Measurements from ENCODE around the gene TBC1D9B. TPM values are rescaled to one million over a fixed set of nuclear protein-coding genes. Genes with fewer than 3 reads are reported as not detected.

The TBC1D9B gene
- total RNA-seq, 1 donor from 2014 or later: 65.8 TPM

DNA sequence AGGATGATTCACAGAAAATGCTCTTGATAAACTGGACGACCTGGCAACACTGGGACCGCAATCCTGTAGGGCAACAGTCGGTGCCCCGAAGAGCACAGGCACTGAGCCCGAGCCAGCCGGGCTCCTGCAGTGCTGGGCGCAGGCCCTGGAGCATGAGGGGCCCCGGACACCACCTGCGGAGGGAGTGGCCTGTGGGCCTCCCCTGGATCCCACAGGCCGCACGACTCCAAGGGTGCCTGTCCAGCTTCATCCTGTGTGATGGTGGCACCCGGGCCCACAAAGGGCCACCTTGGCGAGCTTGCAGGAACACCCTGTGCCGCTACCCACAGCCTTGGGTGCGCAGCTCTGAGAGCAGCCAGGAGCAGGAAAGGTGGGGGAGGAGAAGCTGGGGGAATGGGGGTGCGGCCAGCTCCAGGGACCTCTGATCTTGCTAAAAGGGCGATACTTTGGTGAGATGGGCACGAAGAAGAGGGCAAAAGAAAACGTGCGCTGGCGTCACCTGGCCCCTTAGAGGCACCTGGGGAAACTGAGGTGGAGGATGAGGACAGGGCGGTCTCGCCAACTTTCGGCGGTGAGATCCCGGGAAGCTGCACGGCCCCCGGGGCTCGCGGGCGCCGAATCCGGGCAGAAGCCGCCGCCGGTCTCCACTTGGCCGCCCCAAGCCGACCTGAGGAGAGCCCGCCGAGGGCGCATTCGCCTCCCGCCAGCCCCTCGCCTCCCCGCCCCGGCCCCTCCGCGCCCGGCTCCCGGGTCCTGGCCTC is 722 bp downstream of the TBC1D9B start:
- DNase-seq: peak; percentile 13

DNA sequence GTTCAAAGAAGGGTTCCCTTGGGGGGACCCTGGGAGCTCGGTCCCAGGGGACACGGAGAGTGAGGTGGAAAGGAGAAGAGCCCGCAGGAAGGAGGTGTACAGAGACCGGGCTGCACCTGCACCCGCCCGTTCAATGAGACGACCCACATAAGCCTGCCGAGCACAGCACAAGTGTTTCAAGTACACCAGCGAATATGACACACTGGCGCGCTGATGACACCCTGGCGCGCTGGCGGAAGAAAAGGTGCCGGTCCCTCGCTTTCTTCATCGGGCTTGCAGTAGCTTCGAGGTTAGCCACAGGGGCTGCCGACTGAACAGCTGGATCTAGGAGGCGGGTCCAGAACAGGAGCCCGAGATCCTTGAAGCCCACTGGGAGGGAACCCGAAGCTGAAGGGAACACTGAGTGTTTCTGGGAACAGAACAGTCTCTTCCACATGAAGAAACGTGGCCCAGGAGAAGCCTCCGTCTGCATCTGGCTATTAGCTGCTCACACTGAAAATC is 1.4 kb downstream of the TBC1D9B start:
- no peak for DNase-seq

DNA sequence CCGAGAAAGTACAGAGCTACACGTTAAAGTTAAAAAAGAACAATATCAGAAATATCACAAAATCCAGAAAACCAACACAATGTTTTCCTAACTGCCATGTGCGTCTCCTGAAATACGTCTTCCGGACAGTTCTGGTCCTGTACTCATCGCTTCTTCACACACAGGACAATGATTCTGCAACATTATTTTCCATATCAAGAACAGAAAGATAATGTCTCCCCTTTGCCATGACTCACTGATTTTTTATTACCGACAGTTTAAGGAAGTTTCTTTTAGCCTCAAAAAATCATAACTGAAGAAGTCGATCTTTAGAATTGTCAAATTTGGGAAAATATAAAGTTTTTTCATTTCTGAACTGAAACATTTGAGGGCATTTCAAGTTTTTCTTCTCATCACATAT is 2.5 kb downstream of the TBC1D9B start:
- DNase-seq: no peak

DNA sequence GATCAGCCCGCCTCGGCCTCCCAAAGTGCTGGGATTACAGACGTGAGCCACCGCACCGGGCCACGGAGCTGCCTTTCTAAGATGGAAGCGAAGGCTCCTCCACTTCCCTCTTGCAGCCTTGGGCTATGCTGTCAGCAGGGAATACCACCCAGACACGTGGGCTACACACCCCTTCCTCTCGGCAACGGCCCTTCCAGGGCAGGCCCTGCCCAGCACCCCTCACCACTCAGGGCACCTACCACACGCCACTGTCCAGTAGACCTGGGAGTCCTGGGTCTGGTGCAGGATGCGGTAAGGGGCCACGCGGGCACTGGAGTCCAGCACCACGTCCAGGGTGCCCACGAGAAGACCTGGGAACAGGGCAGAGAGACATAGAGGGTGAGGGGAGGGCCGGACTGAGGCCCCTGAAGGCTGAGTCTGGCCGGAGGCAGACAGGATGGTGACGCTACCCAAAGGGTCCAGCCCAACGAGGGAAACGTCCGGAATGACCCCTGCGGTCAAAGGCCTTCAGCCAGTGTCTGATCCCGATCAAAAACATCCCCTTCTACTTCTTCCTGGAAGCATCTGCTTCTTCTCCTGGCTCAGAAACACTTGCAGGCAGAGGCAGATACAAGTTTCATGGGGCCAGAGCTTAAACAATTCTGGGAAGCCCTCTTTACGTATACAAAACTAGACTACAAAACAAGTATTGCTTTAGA is 3.1 kb downstream of the TBC1D9B start:
- no peak for DNase-seq

DNA sequence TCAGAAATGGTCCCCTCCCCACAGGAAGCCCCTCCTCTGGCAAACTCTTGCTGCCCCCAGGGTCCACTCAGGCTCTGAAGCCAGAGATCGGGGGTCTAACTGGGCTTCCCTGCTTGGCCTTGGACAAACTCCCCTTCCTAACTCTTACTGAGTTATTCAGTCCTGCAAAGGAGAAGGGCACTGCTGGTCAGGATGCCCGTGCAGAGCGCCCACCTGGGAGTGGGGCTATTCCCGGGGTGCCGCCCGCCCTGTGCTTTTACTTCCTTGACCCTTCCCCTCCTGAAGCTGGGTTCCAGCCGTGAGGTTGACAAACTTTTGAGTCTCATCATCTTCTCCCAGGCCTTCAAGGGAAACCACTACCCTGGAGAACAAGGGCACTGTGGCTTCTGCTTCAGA is 4.9 kb downstream of the TBC1D9B start:
- no peak for DNase-seq

DNA sequence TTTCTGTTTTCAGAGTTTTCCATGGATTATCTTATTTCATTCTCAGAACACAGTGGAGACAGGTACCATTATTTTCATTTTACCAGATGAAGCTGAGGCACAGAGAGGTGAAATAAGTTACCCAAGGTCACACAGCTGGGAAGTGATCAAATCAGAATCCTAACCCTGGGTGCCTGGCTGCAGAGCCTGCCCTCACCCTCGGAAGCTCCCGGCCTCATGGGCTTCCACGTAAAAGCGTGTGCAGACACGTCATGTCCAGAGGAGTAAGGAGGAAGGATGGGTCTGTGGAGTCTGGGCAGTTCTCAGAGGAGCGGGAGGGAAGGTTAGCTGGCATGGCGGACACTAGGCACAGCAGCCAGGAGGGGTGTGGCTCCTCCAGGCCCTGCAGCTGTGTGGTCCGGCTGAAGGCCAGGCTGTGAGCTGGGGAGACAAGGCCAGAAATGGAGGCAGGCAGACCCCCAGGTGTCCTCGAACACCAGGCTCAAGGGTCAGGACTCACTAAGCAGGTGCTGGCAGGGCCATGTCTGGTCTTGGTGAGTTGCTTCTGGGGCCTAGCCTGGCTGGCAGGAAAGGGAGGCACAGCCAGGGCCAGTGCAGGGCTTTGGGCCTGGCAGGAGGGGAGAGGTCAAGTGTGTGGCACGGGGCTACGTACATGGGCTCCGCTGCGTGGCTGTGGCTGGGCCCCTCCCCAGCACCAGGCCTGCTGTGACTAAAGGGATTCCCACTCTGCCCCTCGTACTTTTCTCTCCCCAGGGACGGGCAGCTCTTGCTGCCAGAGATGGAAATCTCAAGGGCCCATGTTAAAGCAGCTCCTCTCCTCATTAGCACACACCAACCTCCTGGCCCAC is 5.6 kb downstream of the TBC1D9B start:
- no peak for DNase-seq

DNA sequence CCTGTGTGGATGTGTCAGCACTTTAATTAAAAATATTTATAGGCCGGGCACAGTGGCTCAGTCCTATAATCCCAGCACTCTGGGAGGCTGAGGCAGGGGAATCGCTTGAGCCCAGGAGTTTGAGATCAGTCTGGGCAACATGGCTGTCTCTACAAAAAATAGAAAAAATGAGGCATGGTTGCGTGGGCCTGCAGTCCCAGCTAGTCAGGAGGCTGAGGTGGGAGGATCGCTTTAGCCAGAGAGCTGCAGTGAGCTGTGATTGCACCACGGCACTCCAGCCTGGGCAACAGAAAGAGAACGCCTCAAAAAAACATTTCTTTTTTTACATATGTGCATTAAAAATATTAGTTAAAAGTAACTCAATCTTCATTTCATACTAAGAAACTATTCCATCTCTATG is 6.2 kb downstream of the TBC1D9B start:
- no peak for DNase-seq

DNA sequence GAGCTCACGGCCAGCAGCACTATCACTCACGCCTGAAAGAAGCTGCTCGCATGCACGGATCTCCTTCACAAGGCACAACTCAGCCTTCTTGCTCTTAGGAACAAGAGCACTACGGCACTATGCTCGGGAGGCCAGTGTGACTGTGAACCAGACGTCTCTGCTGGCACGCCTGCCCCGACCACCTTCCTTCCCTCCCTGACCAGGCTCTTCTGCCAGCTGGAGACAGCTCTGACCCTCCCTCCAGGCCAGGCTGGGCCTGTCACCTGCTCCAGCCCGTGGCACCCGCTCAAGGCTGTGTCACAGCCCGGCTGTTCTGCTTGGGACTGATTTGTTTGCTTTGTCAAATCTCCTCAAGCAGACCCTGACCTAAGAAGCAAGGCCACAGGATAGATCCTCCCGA is 7.0 kb downstream of the TBC1D9B start:
- peak; percentile 49 for DNase-seq

DNA sequence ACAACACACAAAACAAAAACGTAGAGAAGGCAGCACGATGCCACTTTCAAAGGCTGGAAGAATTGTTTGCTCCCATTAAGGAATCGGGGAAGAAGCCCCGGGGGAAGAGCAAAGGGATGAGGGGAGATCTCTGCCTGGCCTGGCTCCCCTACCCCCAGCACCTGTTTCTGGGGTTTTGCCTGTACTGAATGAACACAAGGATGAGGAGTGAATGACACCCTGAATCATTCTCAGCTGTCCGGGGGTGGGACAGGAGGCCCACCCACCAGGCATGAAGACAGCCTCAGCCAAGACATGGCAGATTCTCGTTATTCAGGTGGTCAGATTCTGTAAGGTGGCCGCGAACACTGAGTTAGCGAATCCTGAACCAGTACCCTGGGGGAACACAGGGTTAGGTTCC is 7.5 kb downstream of the TBC1D9B start:
- DNase-seq: no peak

DNA sequence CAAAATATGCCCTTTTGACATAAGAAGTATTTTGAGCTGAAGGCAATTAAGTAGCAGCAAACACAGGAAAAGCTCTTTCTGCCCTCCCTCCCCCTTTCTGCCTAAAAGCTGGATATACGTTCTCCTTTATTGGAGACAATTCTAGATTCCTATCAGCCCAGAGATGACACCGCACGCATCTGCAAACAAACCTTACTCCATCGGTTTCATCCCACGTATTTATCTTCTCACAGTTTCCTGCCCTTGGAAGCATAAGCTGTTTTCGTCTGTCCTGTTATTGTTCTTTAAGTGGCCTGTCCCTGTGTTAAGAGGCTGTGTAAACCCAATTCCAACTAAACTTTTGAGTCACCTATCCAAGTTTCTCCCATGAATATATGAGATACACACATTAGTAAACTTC is 11.8 kb downstream of the TBC1D9B start:
- no peak for DNase-seq

DNA sequence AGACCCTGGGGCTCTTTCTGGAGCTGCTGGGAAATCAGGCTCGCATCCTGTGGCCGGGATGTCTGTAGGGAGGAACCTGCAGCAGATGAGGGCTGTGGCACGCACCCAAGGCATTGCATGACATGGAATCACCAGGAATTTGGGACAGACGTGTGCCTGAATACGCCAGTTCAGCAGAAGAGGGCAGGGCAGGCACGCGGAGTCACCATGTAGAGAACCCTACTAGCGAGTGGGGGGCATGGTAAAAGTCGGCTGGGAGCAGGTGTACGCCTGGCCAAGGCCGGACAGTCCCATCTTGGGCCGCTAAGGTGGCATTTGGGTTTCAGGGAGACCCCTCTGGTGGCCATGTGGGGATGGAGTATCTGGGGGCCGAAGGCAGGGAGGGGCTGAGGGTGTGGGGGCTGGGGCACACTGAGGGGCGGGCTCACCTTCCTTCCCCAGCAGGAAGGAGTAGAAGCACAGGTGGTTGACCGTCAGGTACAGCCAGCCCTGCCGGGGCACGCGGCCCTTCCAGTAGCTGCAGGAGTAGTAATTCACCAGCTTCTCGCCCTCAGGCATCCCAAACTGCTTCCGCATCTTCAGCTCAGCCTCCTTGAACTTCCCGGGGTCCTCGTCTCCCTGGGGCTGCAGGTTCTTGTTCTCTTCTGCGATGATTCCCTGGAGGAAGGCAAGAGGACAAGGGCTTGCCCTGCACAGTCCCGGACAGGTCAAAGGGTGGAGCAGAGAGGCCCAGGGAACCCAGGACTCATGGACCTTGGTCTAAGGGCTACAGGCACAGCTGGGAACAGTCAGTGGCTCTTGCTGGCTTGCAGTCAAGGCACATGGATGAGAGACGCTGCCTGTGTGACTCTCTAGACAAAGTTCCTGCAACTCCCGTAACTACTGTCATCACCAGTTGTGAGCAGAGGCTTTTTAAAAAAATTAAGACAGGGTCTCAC is 13.5 kb downstream of the TBC1D9B start:
- DNase-seq: no peak

DNA sequence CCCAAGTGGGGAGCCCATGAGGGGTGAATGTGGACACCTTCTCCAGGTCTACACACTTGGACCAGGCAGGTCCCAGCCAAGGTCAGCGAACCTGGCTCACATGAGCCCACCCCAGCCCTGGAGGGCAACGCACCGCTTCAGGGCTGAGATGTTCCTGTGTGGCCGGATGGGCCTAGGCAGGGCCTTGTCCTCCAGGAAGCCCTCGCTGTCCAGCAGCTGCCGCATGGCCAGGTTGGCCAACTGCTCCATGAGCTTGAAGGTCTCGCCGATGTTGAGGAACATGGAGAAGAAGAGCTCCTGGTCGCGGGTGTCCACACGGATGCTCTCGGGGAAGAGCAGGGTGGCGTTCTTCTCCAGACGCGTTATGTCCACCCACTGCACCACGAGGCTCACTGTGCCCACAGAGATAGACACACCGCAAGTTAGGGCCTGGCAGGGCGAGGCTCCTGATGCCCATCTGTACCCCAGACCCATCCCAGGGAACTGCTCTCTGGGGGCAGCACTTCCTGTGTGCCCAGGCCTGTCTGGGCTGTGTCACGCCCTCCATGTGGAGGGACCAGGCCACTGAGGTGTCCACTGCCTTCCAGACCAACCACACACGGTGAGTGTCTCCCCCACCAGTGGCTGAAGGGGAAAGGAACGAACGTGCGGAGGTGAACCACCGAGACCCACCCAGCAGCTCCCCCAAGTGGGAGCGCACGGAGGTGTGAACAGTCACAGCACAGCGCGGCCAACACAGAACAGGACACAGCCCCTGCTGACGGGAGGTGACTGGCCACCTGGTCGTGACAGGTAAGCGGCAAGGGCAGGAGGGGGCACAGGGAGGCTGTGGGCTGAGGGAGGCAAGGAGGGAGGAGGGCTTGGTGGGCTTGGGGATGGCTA is 14.4 kb downstream of the TBC1D9B start:
- no peak for DNase-seq

DNA sequence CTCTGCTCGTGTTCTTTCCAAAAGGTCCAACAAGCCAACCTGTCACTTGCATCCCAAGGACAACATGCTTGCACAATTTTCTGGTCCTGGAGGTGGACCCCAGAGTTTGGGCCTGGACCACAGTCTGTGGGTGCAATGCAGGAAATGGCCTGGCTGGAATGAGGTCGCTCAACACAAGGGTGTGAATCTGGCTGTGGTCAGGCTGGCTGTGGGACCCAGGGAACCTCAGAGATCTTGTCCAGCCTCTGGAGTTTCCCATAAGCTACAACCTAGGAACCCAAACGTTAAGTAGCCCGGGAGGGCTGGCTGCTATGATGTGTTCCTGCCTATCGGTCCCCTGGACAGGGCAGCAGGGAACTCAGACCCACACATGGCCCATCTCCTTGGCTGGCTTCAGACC is 15.4 kb downstream of the TBC1D9B start:
- no peak for DNase-seq

DNA sequence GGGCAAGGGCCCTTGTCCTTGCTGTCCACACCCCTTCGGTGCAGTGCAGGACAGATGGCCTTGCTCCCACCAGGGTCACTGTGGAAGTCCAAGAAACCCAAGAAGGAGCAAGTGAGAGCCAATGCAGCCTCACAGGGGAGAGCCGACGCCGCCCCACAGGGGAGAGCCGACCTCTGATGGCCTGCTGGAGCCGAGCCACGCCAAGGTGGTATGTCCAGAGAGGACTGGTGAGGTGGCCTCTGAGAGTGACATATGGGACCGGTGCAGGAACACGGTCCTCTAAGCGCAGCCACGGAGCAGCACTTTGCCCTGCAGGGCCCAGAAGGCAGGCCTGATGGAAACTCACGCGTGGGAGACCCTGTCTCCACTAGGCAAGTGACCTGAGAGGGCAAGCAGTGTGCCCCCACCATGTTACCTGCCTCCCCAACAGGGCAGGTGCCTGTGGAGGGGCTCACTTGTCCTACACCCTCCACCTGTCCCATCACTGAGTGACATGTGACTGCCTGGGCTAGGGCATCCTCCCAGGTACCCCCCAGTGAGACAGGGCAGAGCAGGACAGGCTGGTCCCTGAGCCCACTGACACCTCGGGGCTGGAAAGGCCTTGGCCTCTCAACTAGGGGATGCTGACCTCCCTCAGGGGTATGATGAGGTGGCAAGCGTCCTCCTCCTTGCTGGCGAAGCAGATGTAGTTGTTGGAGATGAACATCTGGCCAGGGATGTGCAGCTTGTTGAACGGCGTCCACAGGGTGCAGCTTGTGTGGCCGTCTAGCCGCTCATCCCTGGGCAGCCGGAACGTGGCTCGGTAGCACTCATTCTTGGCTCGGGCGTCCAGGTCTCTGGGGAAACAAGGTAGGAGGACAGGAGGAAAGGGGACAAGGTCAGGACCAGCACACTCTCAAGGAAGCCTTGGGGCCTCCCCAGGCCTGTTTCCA is 16.7 kb downstream of the TBC1D9B start:
- DNase-seq: no peak

DNA sequence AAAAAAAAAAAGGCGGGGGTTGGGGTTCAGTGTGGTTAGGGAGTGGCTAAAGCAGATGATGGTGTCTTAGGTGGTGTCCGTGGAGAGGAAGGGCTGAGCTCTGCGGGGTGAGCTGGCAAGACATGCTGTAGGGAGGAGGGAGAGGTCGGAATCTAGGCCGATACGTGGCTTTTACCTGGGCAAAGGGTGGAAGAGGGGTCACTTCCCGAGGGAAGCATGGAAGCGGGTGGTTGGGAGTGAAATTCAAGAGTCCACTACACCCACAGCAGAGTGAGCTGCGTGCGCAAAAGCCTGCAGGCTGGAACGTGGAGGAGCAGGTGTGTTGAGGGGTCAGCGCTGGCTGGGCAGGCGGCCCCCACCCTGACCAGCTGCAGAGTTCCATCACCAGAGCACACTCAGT is 17.8 kb downstream of the TBC1D9B start:
- no peak for DNase-seq

DNA sequence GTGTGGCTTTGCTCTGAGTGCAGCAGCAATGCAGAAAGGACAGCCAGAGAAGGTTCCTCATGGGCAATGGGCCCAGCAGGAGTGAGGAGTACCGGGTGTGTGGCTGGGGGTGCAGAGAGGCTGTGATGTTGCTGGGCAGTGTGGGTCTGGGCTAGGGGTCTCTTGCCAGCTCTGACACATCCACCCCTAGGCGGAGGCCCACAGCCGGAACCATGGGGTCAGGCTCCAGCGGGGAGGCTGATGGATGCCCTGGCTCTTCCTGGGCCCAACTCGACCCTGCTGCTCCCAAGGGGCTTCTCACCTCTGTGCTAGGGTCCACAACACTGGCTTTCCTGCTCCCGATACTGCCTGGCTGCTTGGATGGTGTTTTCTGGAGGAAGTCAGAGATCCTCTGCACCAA is 19.9 kb downstream of the TBC1D9B start:
- DNase-seq: no peak

DNA sequence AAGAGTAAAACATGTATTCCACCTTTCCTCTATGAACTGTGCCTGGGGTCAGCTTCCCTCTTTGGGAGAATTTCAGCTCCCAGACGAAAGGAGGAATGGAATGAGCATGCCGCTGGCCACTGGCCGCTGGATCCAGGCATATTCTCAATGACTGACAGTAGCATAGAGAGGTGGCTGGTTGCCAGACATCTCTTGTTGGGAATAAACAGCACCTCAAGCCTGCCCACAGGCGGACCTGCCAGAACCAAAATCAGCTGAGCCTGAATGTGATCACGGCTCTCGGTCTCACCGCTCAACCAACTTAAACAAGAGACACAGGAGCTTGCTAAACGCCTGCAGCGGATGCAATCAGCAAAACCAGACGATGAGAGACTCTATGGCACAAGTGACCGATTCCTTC is 20.6 kb downstream of the TBC1D9B start:
- DNase-seq: no peak

DNA sequence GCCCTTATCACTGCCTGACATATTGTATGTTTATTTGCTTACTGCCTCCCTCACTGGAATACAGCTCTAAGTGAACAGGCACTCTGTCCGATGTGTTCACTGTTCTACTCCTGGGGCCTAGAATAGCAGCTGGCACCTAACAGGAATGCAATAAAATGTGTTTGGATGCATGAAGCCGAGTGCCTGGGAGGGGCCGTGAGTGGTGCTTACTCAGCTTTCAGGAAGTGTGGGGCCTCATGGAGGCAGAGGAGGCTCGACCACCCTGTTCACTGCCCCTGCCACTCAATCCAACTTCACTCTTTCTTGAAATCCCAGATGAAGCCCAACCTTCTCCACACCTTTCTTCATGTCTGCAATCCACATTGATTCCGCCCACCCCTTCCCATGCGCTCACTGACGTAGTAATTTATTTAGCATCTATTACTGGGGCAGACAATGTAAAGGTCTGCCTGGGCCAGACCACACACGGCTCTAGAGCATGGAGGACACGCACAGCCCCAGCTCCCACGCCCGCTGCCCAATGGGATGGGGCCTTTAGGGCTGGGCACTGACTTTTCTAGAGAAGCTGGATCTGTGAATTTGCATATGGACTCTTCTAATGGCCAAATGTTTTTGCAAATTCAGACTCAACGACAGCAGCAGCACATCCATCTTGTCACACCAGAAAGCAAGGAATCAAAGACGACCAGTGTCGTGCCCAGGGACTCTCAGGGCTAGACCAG is 21.3 kb downstream of the TBC1D9B start:
- DNase-seq: no peak

Measured in tongue (tissue), 2 donors.